Karpas-422 (cell line): ENCODE data around the gene LRRTM3. TPM values are rescaled to one million over a fixed set of nuclear protein-coding genes. Genes with fewer than 3 reads are reported as not detected.
A peak's percentile ranks its signal among the peaks of the same experiment; 100 is the strongest.

Experiments
- DNase-seq: peaks from one replicate; pipeline ENCODE4 v3.0.0-alpha.2; 2015
- H2AFZ ChIP-seq: fragments of 200-600 bp; sonication (generic); 2 replicates; pipeline ENCODE4 v1.6.1; 2014; ENCODE audit warnings: antibody characterized with exemption, low read length, mixed read lengths
- H3K27ac ChIP-seq: fragments of 200-600 bp; sonication (generic); 2 replicates; pipeline ENCODE4 v1.5.1; 2014; ENCODE audit warnings: mild to moderate bottlenecking, low read length, moderate library complexity
- H3K27me3 ChIP-seq: fragments of 200-600 bp; sonication (generic); 2 replicates; pipeline ENCODE4 v1.6.1; 2014; ENCODE audit warnings: low read length, mixed read lengths
- H3K36me3 ChIP-seq: fragments of 200-600 bp; sonication (generic); 2 replicates; pipeline ENCODE4 v1.6.1; 2014; ENCODE audit warnings: low read length, mixed read lengths; ENCODE audit not compliant: insufficient read depth
- H3K4me1 ChIP-seq: fragments of 200-600 bp; sonication (generic); 2 replicates; pipeline ENCODE4 v1.6.1; 2014; ENCODE audit warnings: mild to moderate bottlenecking, low read length, mixed read lengths
- H3K4me2 ChIP-seq: fragments of 200-600 bp; sonication (generic); 2 replicates; pipeline ENCODE4 v1.6.1; 2014; ENCODE audit warnings: low read length, low read depth, mild to moderate bottlenecking; ENCODE audit not compliant: poor library complexity, severe bottlenecking
- H3K4me3 ChIP-seq: fragments of 200-600 bp; sonication (generic); 2 replicates; pipeline ENCODE4 v1.5.1; 2014; ENCODE audit warnings: mild to moderate bottlenecking, antibody characterized with exemption, low read length, mixed read lengths
- H3K79me2 ChIP-seq: fragments of 200-600 bp; sonication (generic); 2 replicates; pipeline ENCODE4 v1.6.1; 2014; ENCODE audit warnings: mild to moderate bottlenecking, low read length, mixed read lengths
- H3K9ac ChIP-seq: fragments of 200-600 bp; sonication (generic); 2 replicates; pipeline ENCODE4 v1.6.0; 2014; ENCODE audit warnings: low read length
- H3K9me2 ChIP-seq: fragments of 200-600 bp; sonication (generic), shearing (Covaris generic); replicated peaks from 2 replicates; pipeline ENCODE4 v1.6.0; 2014; ENCODE audit warnings: mild to moderate bottlenecking, low read length, moderate library complexity; ENCODE audit not compliant: insufficient read depth
- H3K9me3 ChIP-seq: fragments of 300-700, 200-600 bp; sonication (generic); 2 replicates; pipeline ENCODE4 v1.6.1; 2014; ENCODE audit warnings: low read length, mixed read lengths
- H4K20me1 ChIP-seq: fragments of 200-600 bp; sonication (generic); 2 replicates; pipeline ENCODE4 v1.6.1; 2014; ENCODE audit warnings: mild to moderate bottlenecking, antibody characterized with exemption, low read length, low read depth; ENCODE audit not compliant: insufficient read depth
- total RNA-seq: library from RNA; depleted of rRNA; stranded (reverse); fragments of >200 nt; shearing (Covaris generic); gene quantifications from 2 replicates; pipeline ENCODE4 v1.2.3, GENCODE V29; 2014; ENCODE audit warnings: low replicate concordance; rRNA removed

The LRRTM3 gene
- not detected in 2 replicates for total RNA-seq

GRCh38 chr10:66925896-66926715 is at the start of gene LRRTM3:
Gene LRRTM3, plus strand, starts transcription at chr10:66926036.
- Histone ChIP-seq H3K4me1 (peaks cover 5% of the 10 kb centered on the region; the same call in 1 of the 2 replicates), H3K4me3 (no peak within 1 kb of the TSS), H3K9me3 (no peaks in the 10 kb centered on the region), H3K27me3 (no peaks in the 10 kb centered on the region), H3K36me3 (no peaks in the 10 kb centered on the region), H3K9ac (no peak within 1 kb of the TSS), H4K20me1 (no peaks in the 10 kb centered on the region), H3K4me2 (peak within 1 kb of the TSS; percentile 23), H2AFZ (no peak within 1 kb of the TSS), H3K79me2 (no peaks in the 10 kb centered on the region), H3K27ac (no peak within 1 kb of the TSS), H3K9me2 (no peaks in the 10 kb centered on the region)
- DNase-seq: peak; percentile 87

DNA sequence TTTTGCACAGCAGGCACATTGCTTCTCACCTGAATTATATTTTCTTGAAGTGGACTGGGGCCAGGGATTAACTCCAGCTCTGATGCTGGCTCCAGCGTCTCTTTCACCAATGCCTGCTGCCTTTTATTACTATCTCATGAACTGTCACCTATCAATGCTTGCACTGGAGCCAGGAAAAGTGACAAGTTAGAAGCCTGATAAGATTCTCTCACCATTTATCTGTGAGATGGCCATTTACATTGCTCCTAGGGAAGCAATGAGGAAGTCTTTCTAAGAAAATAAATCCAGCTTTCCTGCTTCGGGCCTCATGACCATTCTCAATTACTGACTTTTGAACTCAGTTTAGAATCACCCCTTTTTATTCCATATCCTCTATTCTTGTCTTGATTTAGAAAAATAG is 48.5 kb upstream of the LRRTM3 start:
- no peak overlapping the region for H2AFZ ChIP-seq
- H3K9me2 ChIP-seq: 0 out of 2 replicates have a peak, but pooled peaks cover 2% of the 10 kb centered on the region
- no peak for DNase-seq

GRCh38 chr10:66880292-66880691 is 45.5 kb upstream of the LRRTM3 start:
- Histone ChIP-seq H2AFZ (no peak overlapping the region), H3K9me2 (0 out of 2 replicates have a peak, but pooled peaks cover 3% of the 10 kb centered on the region), H3K4me1 (no peaks in the 10 kb centered on the region), H4K20me1 (no peaks in the 10 kb centered on the region), H3K9ac (no peak overlapping the region), H3K27ac (no peak overlapping the region), H3K9me3 (no peaks in the 10 kb centered on the region), H3K4me2 (no peak overlapping the region), H3K36me3 (no peaks in the 10 kb centered on the region), H3K4me3 (no peak overlapping the region), H3K79me2 (no peaks in the 10 kb centered on the region), H3K27me3 (no peaks in the 10 kb centered on the region)
- DNase-seq: no peak

More for the DNA sequence above, 48.5 kb upstream of the LRRTM3 start:
- Histone ChIP-seq H3K27ac (no peak overlapping the region), H3K9ac (no peak overlapping the region), H3K4me3 (no peak overlapping the region), H3K4me1 (no peaks in the 10 kb centered on the region), H3K4me2 (no peak overlapping the region), H3K9me3 (no peaks in the 10 kb centered on the region), H3K27me3 (no peaks in the 10 kb centered on the region), H4K20me1 (no peaks in the 10 kb centered on the region), H3K79me2 (no peaks in the 10 kb centered on the region), H3K36me3 (no peaks in the 10 kb centered on the region)

- Histone ChIP-seq H3K9ac (no peak overlapping the region), H2AFZ (no peak overlapping the region), H4K20me1 (no peaks in the 10 kb centered on the region), H3K27ac (no peak overlapping the region), H3K79me2 (no peaks in the 10 kb centered on the region), H3K4me2 (no peak overlapping the region), H3K9me3 (no peaks in the 10 kb centered on the region), H3K4me1 (no peaks in the 10 kb centered on the region), H3K36me3 (no peaks in the 10 kb centered on the region), H3K4me3 (no peak overlapping the region), H3K9me2 (0 out of 2 replicates have a peak, but pooled peaks cover 3% of the 10 kb centered on the region), H3K27me3 (no peaks in the 10 kb centered on the region)
- DNase-seq: no peak
These were observed 45.0 kb upstream of the LRRTM3 start for GRCh38 chr10:66880826-66881225.

GRCh38 chr10:66881814-66882213 is 44.0 kb upstream of the LRRTM3 start:
- Histone ChIP-seq H2AFZ (no peak overlapping the region), H4K20me1 (no peaks in the 10 kb centered on the region), H3K36me3 (no peaks in the 10 kb centered on the region), H3K4me1 (no peaks in the 10 kb centered on the region), H3K4me2 (no peak overlapping the region), H3K9me2 (0 out of 2 replicates have a peak, but pooled peaks cover 3% of the 10 kb centered on the region), H3K4me3 (no peak overlapping the region), H3K9ac (no peak overlapping the region), H3K79me2 (no peaks in the 10 kb centered on the region), H3K27ac (no peak overlapping the region), H3K9me3 (no peaks in the 10 kb centered on the region), H3K27me3 (no peaks in the 10 kb centered on the region)
- DNase-seq: no peak

DNA sequence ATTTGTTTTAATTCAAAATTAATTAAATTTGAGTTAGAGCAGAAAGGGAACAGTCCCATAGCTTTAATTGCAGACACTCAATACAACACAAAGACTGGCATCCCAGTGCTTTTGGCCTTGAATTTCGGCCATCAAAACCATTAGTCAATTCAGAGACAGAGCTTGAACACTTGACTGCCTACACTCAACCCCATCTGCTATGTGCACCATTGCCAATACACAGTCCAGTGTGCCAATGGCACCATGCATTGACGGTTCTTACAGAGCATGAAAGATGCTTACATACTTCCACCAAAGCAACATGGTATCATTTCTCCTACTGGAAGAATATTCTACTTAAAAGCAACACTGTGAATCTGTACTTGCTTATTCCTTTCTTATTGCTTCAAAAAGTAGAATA is 43.6 kb upstream of the LRRTM3 start:
- Histone ChIP-seq H3K27ac (no peak overlapping the region), H4K20me1 (no peaks in the 10 kb centered on the region)
- no peak for DNase-seq

DNA sequence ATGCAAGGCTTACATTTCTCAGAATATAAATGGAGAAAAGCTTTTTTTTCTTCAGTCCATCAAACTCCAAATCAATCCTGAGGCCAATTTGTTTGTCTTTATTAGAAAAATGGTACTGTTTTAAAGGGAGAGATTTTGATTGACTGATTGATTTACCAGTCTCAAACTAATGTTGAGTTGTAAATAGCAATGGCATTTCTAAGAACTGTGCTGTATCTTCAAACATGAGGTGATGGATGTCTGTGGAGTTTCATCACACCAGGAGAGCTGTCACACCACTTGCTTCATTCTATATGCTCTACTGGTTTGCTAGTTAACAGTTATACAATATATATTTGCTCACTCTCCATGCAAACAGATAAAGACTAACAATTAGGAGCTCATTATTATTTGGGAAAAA is 39.0 kb upstream of the LRRTM3 start:
- no peak overlapping the region for H3K9ac ChIP-seq
- DNase-seq: no peak

More for the DNA sequence above, 43.6 kb upstream of the LRRTM3 start:
- H3K4me1 ChIP-seq: no peaks in the 10 kb centered on the region
- H3K9ac ChIP-seq: no peak overlapping the region
- no peaks in the 10 kb centered on the region for H3K9me3 ChIP-seq
- no peaks in the 10 kb centered on the region for H3K27me3 ChIP-seq
- H3K4me3 ChIP-seq: no peak overlapping the region
- H2AFZ ChIP-seq: no peak overlapping the region
- H3K79me2 ChIP-seq: no peaks in the 10 kb centered on the region
- no peaks in the 10 kb centered on the region for H3K36me3 ChIP-seq
- 0 out of 2 replicates have a peak, but pooled peaks cover 3% of the 10 kb centered on the region for H3K9me2 ChIP-seq
- no peak overlapping the region for H3K4me2 ChIP-seq

DNA sequence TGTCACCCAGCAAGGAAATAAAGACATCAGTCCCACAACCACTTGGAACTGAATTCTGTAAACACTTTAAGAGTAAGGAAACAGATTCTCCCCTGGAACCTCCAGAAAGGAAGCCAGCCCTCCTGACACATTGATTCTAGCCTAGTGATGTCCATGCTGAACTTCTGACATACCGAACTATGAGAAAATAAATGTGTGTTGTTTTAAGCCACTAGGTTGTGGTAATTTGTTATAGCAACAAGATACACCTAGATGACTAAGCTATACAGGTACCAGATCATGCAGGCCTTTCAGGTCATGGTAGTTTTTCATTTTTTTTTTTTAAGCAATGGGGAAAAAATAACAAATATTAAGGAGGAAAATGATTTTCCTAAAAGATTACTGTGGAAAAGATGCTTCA is 37.6 kb upstream of the LRRTM3 start:
- H3K4me3 ChIP-seq: no peak overlapping the region
- H3K27me3 ChIP-seq: no peaks in the 10 kb centered on the region
- H4K20me1 ChIP-seq: no peaks in the 10 kb centered on the region
- H3K27ac ChIP-seq: no peak overlapping the region
- H3K9me2 ChIP-seq: no peaks in the 10 kb centered on the region
- no peak overlapping the region for H3K9ac ChIP-seq
- no peak overlapping the region for H3K4me2 ChIP-seq
- DNase-seq: no peak
- H3K9me3 ChIP-seq: no peaks in the 10 kb centered on the region
- H3K4me1 ChIP-seq: no peaks in the 10 kb centered on the region
- H3K36me3 ChIP-seq: no peaks in the 10 kb centered on the region
- H2AFZ ChIP-seq: no peak overlapping the region
- H3K79me2 ChIP-seq: no peaks in the 10 kb centered on the region

More for the DNA sequence above, 39.0 kb upstream of the LRRTM3 start:
- Histone ChIP-seq H3K27me3 (no peaks in the 10 kb centered on the region), H2AFZ (no peak overlapping the region), H3K79me2 (no peaks in the 10 kb centered on the region), H4K20me1 (no peaks in the 10 kb centered on the region), H3K4me2 (no peak overlapping the region), H3K9me2 (0 out of 2 replicates have a peak, but pooled peaks cover 3% of the 10 kb centered on the region), H3K36me3 (no peaks in the 10 kb centered on the region), H3K4me1 (no peaks in the 10 kb centered on the region), H3K27ac (no peak overlapping the region), H3K4me3 (no peak overlapping the region), H3K9me3 (no peaks in the 10 kb centered on the region)
